Breast epithelium (tissue), 3 donors: ENCODE results near the gene ART3.

Experiments
- CTCF ChIP-seq, 3 donors: fragments of 450-650 bp; IDR thresholded peaks; one replicate each; pipeline ENCODE4 v1.5.1; 2016 to 2017; ENCODE audit warnings: antibody characterized with exemption in 3 of 3, mild to moderate bottlenecking in 3 of 3, moderate library complexity in 3 of 3
- POLR2A ChIP-seq: fragments of 450-650 bp; IDR thresholded peaks from one replicate; pipeline ENCODE4 v1.6.1; 2016; ENCODE audit warnings: antibody characterized with exemption, mild to moderate bottlenecking, moderate library complexity

DNA sequence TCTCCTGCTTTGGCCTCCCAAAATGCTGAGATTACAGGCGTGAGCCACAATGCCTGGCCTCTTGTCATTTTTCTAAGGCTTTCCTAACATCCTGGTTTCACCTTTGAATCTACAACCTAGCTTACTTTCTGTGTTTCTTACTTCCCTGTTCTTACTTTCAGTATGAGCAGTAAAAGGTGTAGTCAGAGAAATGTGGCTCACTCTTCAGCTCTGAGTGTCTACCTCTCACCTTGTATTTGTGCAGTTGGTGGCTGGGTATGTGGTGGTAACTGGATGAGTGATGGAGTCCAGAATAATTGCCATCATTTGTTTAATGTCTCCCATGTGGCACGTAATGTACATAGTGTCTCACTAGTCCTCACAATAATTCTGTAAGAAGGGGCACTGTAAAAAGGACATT is 19.5 kb upstream of the ART3 start:
- no peak for TF ChIP-seq POLR2A
- no peak for TF ChIP-seq CTCF (IDR thresholded peaks at IDR 0.05)
